Panc1 (cell line): ENCODE results near the gene ALG5. TPM values are rescaled to one million over a fixed set of nuclear protein-coding genes. Genes with fewer than 3 reads are reported as not detected.

Experiments
- ATAC-seq: fragments of 200-7000 bp; cut with Tn5 transposase; 2 replicates; pipeline ENCODE4 v1.9.1; 2020; ENCODE audit warnings: mild to moderate bottlenecking, moderate library complexity
- BruUV-seq: library from RNA; stranded (reverse); fragments of 400-500 nt; replicated peaks from 2 replicates; lab custom pipeline; 2021; lab: Mats Ljungman, UMichigan
- CTCF ChIA-PET: fragments of 300-600 bp; sonication (Branson Sonifier 250); formaldehyde crosslinking; loops from one replicate; lab custom pipeline; 2022; ENCODE audit warnings: antibody characterized with exemption; lab: Charles Lee
- POLR2A ChIA-PET: fragments of 300-600 bp; sonication (Branson Sonifier 250); formaldehyde crosslinking; loops from one replicate; lab custom pipeline; 2022; ENCODE audit warnings: antibody characterized with exemption; lab: Charles Lee
- DNase-seq: peaks from one replicate; pipeline ENCODE4 v3.0.0-alpha.2; 2010; ENCODE audit warnings: low read depth, low spot score
- H3K27ac ChIP-seq: 2 replicates; pipeline ENCODE4 v1.5.1; 2011; ENCODE audit warnings: mild to moderate bottlenecking, low read length, inconsistent platforms
- H3K27me3 ChIP-seq: fragments of 200-500 bp; sonication (Bioruptor generic); 2 replicates; pipeline ENCODE4 v1.6.0; 2014; ENCODE audit warnings: low read length, inconsistent platforms; ENCODE audit not compliant: control insufficient read depth, insufficient read depth
- H3K36me3 ChIP-seq: fragments of 200-500 bp; sonication (Bioruptor generic); 2 replicates; pipeline ENCODE4 v1.5.1; 2014; ENCODE audit warnings: inconsistent platforms, mild to moderate bottlenecking, low read length, moderate library complexity; ENCODE audit not compliant: control insufficient read depth, insufficient read depth
- H3K4me1 ChIP-seq: 2 replicates; pipeline ENCODE4 v1.5.1; 2011; ENCODE audit warnings: inconsistent platforms, mild to moderate bottlenecking, low read length, moderate library complexity; ENCODE audit not compliant: control insufficient read depth, insufficient read depth
- H3K4me3 ChIP-seq, 2 experiments: 2 replicates each; pipeline ENCODE4 v1.5.1; 2011 to 2012; ENCODE audit warnings: low read depth in 2 of 2, low read length in 2 of 2, mild to moderate bottlenecking in 2 of 2, inconsistent platforms in 1 of 2, moderate library complexity in 1 of 2
- H3K9me3 ChIP-seq: fragments of 200-500 bp; sonication (Bioruptor generic); 2 replicates; pipeline ENCODE4 v1.5.1; 2014; ENCODE audit warnings: low read depth, mild to moderate bottlenecking, inconsistent platforms, low read length, moderate library complexity; ENCODE audit not compliant: control insufficient read depth, insufficient read depth
- POLR2AphosphoS5 ChIP-seq: IDR thresholded peaks from 2 replicates; pipeline ENCODE4 v1.6.1; 2012; ENCODE audit warnings: mild to moderate bottlenecking, low read depth, low read length, moderate library complexity
- SIN3A ChIP-seq: IDR thresholded peaks from 2 replicates; pipeline ENCODE4 v1.6.1; 2012; ENCODE audit warnings: low read depth, mild to moderate bottlenecking, low read length, moderate library complexity, borderline replicate concordance; ENCODE audit not compliant: insufficient read depth
- TCF7L2 ChIP-seq: IDR thresholded peaks from 2 replicates; pipeline ENCODE4 v1.6.1; 2011; ENCODE audit warnings: mild to moderate bottlenecking, low read depth, low read length, inconsistent platforms
- in situ Hi-C: cut with HindIII; loops from 2 replicates; pipeline ENCODE4 v1.10.0; 2016; ENCODE audit warnings: low sequenced_read_pairs, low pct_unique_long_range_greater_than_20kb
- intact Hi-C: fragments of 100-400 bp; cut with micrococcal nuclease; formaldehyde crosslinking; loops from one replicate; pipeline ENCODE4 v1.10.0; 2022; ENCODE audit not compliant: unreplicated experiment
- total RNA-seq: library from RNA; stranded (reverse); gene quantifications from one replicate; pipeline ENCODE4 v1.2.1, GENCODE V29; 2021; ENCODE audit not compliant: unreplicated experiment
- TF ChIP-seq, protein P1 (sequence below): fragments of 450-650 bp; IDR thresholded peaks from 2 replicates; pipeline ENCODE4 v1.5.1; 2017; ENCODE audit warnings: mild to moderate bottlenecking
- TF ChIP-seq, protein P2 (sequence below), 2 experiments: IDR thresholded peaks; 2 replicates each; pipeline ENCODE4 v1.6.1; 2011 to 2012; ENCODE audit warnings: low read depth in 2 of 2, control low read depth in 1 of 2, low read length in 1 of 2, mild to moderate bottlenecking in 1 of 2, moderate library complexity in 1 of 2; ENCODE audit not compliant: insufficient read depth in 1 of 2

The ALG5 gene
- total RNA-seq, 1 experiment from 2014 or later: 19.3 TPM

- Histone ChIP-seq H3K27me3 (no peaks in the 10 kb centered on the region), H3K36me3 (peaks cover 33% of the 10 kb centered on the region), H3K27ac (peak overlapping the region; percentile 87), H3K9me3 (no peaks in the 10 kb centered on the region), H3K4me3 (peak overlapping the region; percentile 87 to 98), H3K4me1 (peaks cover 8% of the 10 kb centered on the region)
- CTCF ChIA-PET: no interaction called here
- ATAC-seq (no peak), DNase-seq (no peak)
- BruUV-seq: no TSS peak
- POLR2A ChIA-PET: no interaction called here
- TF ChIP-seq, protein P1, sequence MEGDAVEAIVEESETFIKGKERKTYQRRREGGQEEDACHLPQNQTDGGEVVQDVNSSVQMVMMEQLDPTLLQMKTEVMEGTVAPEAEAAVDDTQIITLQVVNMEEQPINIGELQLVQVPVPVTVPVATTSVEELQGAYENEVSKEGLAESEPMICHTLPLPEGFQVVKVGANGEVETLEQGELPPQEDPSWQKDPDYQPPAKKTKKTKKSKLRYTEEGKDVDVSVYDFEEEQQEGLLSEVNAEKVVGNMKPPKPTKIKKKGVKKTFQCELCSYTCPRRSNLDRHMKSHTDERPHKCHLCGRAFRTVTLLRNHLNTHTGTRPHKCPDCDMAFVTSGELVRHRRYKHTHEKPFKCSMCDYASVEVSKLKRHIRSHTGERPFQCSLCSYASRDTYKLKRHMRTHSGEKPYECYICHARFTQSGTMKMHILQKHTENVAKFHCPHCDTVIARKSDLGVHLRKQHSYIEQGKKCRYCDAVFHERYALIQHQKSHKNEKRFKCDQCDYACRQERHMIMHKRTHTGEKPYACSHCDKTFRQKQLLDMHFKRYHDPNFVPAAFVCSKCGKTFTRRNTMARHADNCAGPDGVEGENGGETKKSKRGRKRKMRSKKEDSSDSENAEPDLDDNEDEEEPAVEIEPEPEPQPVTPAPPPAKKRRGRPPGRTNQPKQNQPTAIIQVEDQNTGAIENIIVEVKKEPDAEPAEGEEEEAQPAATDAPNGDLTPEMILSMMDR: no peak
- TF ChIP-seq, protein P2, sequence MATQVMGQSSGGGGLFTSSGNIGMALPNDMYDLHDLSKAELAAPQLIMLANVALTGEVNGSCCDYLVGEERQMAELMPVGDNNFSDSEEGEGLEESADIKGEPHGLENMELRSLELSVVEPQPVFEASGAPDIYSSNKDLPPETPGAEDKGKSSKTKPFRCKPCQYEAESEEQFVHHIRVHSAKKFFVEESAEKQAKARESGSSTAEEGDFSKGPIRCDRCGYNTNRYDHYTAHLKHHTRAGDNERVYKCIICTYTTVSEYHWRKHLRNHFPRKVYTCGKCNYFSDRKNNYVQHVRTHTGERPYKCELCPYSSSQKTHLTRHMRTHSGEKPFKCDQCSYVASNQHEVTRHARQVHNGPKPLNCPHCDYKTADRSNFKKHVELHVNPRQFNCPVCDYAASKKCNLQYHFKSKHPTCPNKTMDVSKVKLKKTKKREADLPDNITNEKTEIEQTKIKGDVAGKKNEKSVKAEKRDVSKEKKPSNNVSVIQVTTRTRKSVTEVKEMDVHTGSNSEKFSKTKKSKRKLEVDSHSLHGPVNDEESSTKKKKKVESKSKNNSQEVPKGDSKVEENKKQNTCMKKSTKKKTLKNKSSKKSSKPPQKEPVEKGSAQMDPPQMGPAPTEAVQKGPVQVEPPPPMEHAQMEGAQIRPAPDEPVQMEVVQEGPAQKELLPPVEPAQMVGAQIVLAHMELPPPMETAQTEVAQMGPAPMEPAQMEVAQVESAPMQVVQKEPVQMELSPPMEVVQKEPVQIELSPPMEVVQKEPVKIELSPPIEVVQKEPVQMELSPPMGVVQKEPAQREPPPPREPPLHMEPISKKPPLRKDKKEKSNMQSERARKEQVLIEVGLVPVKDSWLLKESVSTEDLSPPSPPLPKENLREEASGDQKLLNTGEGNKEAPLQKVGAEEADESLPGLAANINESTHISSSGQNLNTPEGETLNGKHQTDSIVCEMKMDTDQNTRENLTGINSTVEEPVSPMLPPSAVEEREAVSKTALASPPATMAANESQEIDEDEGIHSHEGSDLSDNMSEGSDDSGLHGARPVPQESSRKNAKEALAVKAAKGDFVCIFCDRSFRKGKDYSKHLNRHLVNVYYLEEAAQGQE (IDR thresholded peaks at IDR 0.05; ENCODE audit: insufficient read depth in 1 of 2, low read depth in 2 of 2, low read length in 1 of 2): no peak
- TF ChIP-seq TCF7L2: no peak
- no peak for TF ChIP-seq SIN3A
- no peak for TF ChIP-seq POLR2AphosphoS5
- in situ Hi-C loops: no loop called here
- intact Hi-C loops: no loop called here
These were observed 2.7 kb upstream of the ALG5 start for GRCh38 chr13:37001921-37002250.

DNA sequence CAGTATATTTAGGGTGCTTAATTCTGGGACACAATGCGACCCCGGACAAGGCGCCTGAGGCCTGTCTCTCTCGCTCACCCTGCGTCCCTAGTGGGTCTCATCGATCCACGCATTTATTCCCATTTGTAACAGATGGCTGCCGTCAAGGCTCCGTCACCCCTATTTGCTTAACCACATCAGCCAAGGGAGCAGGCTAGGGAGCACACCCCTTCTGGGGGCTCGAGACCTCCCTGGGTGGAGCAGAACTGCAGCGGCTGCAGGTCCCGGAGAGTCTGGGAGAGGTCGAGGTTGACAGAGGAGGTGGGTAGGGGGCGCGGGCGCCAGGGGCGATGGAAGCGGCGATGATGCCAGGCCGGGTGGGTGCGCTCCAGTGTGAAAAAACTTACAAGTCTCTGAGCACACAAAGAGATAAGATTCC lies 507 bp downstream of the ALG5 start:
- in situ Hi-C loops (no loop called here), intact Hi-C loops (no loop called here)
- Histone ChIP-seq H3K27ac (peak overlapping the region; percentile 87), H3K9me3 (no peaks in the 10 kb centered on the region), H3K27me3 (no peaks in the 10 kb centered on the region), H3K4me3 (peak overlapping the region; percentile 87 to 98), H3K36me3 (peaks cover 13% of the 10 kb centered on the region), H3K4me1 (peaks cover 8% of the 10 kb centered on the region)
- TF ChIP-seq TCF7L2 (no peak), SIN3A (no peak), POLR2AphosphoS5 (no peak)
- TF ChIP-seq, protein P1: no peak
- TF ChIP-seq, protein P2 (IDR thresholded peaks at IDR 0.05; ENCODE audit: insufficient read depth in 1 of 2, low read depth in 2 of 2, low read length in 1 of 2): no peak
- ChIA-PET CTCF (interaction anchor here (0.6 kb wide), 1 partner anchor 11 kb away, joined by 3 read pairs; no protein-coding TSS in a partner anchor), POLR2A (no interaction called here)
- DNase-seq (no peak), ATAC-seq (no peak)
- BruUV-seq: no TSS peak
